Thymus (tissue), 11 donors: ENCODE measurements around the gene SPOCK3. TPM values are rescaled to one million over a fixed set of nuclear protein-coding genes. Genes with fewer than 3 reads are reported as not detected.
A peak's percentile ranks its signal among the peaks of the same experiment; 100 is the strongest.

Experiments
- DNase-seq, 9 donors: peaks; one replicate each; pipeline ENCODE4 v3.0.0-alpha.2; 2013; ENCODE audit warnings: low spot score in 9 of 9, low read depth in 6 of 9, missing footprints in 1 of 9
- H3K27ac ChIP-seq, 2 donors: one replicate each; pipeline ENCODE4 v1.5.1; 2013; ENCODE audit warnings: control low read depth in 1 of 2, low read depth in 1 of 2, low read length in 1 of 2, mild to moderate bottlenecking in 1 of 2, moderate library complexity in 1 of 2
- H3K27me3 ChIP-seq, 2 donors: one replicate each; pipeline ENCODE4 v1.5.1; 2013; ENCODE audit warnings: low read length in 1 of 2; ENCODE audit not compliant: control insufficient read depth in 2 of 2, insufficient read depth in 1 of 2
- H3K36me3 ChIP-seq, 2 donors: one replicate each; pipeline ENCODE4 v1.5.1; 2013; ENCODE audit warnings: low read length in 1 of 2, mild to moderate bottlenecking in 1 of 2, moderate library complexity in 1 of 2; ENCODE audit not compliant: control insufficient read depth in 2 of 2, insufficient read depth in 2 of 2
- H3K4me1 ChIP-seq, 2 donors: one replicate each; pipeline ENCODE4 v1.5.1; 2013; ENCODE audit warnings: low read length in 2 of 2; ENCODE audit not compliant: control insufficient read depth in 2 of 2, insufficient read depth in 2 of 2
- H3K4me3 ChIP-seq, 2 donors: one replicate each; pipeline ENCODE4 v1.5.1; 2013; ENCODE audit warnings: low read length in 2 of 2, control low read depth in 1 of 2, mild to moderate bottlenecking in 1 of 2
- H3K9me3 ChIP-seq, 2 donors: one replicate each; pipeline ENCODE4 v1.5.1; 2013; ENCODE audit warnings: low read length in 1 of 2, mild to moderate bottlenecking in 1 of 2; ENCODE audit not compliant: control insufficient read depth in 2 of 2, insufficient read depth in 1 of 2
- WGBS: extraction: QIAGEN DNeasy Blood & Tissue Kit; methylation state at CpG from one replicate; pipeline ENCODE4 v1.1.7; 2013; 5-methylcytosine and 5-hydroxymethylcytosine counted together
- polyA plus RNA-seq: library from polyadenylated mRNA; stranded (reverse); fragments of 200-250 nt; gene quantifications from one replicate; pipeline ENCODE4 v1.2.3, GENCODE V29; 2013
- total RNA-seq: library from RNA; stranded (reverse); fragments of 120-200 nt; gene quantifications from one replicate; pipeline ENCODE4 v1.2.4, GENCODE V29; 2013
- donor health status: healthy.

The SPOCK3 gene
- total and polyA plus RNA-seq, 2 donors: 0.48 to 1.2 TPM

DNA sequence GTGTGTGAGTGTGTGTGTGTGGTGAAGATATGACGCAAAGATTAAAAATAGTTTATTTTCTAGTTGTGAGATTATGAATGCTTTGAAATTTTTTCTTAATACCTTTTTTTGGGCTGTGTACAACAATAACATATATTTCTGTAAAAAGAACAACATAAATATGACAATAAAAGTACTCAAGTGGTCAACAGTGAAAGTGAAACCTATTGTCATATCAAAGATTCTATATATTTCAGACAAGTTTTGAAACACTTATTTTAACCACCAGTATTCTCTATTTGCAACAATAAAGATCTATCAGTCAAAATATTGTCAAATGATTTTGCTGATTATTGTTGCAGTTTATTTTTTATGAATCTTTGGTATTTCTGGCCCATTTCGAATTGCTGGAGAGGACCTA lies 98.0 kb downstream of the SPOCK3 start:
- Histone ChIP-seq H3K27me3 (no peaks in the 10 kb centered on the region), H3K9me3 (no peaks in the 10 kb centered on the region), H3K36me3 (no peaks in the 10 kb centered on the region), H3K4me1 (no peaks in the 10 kb centered on the region), H3K27ac (no peak overlapping the region), H3K4me3 (no peak overlapping the region)
- WGBS: 95% methylated on average over 2 of the region's 2 CpGs
- no peak for DNase-seq

DNA sequence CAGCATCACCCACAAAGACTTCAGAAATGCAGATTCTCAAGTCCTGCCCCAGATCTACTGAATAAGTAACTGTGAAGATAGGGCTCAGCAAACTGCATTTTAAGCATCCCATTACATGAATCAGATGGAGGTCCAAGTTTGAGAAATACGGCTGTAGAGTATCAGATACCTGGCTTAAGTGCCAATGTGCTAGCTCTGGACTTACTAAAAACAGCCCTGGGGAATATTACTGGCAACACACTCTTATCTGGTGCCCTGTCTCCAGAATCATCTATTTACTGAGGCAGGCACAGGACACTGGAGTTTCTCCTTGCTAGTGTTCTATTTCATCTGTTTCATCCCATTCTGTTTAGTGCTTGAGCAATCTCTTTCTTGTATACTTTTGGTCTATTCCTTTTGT lies 105.1 kb downstream of the SPOCK3 start:
- H3K9me3 ChIP-seq: no peaks in the 10 kb centered on the region
- H3K4me1 ChIP-seq: no peaks in the 10 kb centered on the region
- H3K4me3 ChIP-seq: no peak overlapping the region
- WGBS: 91% methylated on average over 1 of the region's 1 CpG
- H3K27me3 ChIP-seq: no peaks in the 10 kb centered on the region
- H3K27ac ChIP-seq: no peak overlapping the region
- DNase-seq: no peak
- no peaks in the 10 kb centered on the region for H3K36me3 ChIP-seq

DNA sequence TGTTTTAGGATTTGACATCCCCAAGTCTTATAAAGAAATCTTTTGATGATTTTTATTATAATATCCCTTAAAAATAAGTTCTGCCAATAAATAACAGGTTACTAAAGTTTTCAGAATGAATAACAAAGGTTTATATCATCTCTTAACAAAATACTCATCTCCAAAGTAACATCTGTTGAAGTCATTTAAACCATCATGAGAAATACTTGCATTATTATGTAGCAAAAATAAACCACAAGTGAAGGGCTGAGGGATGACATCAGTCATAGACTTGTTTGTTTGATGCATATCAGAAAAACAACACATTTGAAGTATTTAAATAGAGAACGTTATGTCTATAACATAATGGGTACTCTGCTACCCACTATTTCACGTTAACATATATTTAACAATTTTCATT lies 114.9 kb downstream of the SPOCK3 start:
- H3K36me3 ChIP-seq: no peaks in the 10 kb centered on the region
- H3K27ac ChIP-seq: no peak overlapping the region
- no peak for DNase-seq
- WGBS: 89% methylated on average over 2 of the region's 2 CpGs
- no peaks in the 10 kb centered on the region for H3K27me3 ChIP-seq
- H3K4me3 ChIP-seq: no peak overlapping the region
- no peaks in the 10 kb centered on the region for H3K4me1 ChIP-seq
- H3K9me3 ChIP-seq: no peaks in the 10 kb centered on the region

DNA sequence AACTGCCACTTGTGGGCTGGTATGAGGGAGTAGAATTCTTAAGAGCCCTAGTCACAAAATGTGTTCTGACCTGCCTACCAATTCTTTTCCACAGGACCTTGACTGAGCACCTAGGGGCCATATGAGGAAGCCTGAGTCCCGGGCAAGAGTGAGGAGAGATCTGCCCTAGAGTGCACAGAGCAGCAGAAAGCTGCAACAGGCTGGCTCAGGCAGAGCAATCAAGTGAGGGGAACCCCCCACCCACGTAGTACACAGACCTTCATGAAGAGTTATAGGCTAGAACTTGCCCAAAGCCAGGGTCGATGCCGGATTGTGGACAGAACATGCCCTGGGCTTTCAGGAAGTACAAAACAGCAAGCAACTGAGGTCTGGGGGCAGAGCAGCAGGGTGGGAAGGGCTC lies 117.0 kb downstream of the SPOCK3 start:
- Histone ChIP-seq H3K27ac (no peak overlapping the region), H3K27me3 (no peaks in the 10 kb centered on the region), H3K36me3 (no peaks in the 10 kb centered on the region), H3K4me3 (no peak overlapping the region), H3K9me3 (no peaks in the 10 kb centered on the region), H3K4me1 (no peaks in the 10 kb centered on the region)
- WGBS: 89% methylated on average over 4 of the region's 4 CpGs
- DNase-seq: no peak

DNA sequence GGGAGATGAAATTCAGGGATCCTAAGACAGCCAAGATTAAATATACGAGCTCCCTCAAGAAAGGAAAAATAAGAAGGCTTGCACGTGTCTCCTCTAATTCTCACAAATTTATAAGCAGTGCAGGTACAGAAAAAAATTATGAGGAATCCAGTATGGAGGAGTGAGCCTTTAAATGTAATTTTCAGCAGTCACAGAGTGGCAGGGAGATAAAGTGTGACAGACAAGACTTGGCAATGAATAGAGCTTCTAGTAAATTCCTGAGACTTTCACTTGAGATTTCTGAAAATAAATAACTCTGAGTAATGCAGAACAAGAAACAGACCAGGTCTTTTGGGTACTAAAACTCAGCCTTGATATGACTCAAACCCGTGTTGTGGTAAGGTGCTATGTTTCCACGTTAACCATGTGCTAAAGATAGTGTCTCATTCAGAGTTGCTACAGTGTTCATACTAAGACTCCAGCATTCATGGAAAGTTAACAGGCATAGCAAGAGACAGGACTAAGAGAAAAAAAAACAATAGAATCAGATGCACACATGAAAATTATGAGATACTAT lies 119.8 kb downstream of the SPOCK3 start:
- no peak for DNase-seq
- no peaks in the 10 kb centered on the region for H3K36me3 ChIP-seq
- no peaks in the 10 kb centered on the region for H3K4me1 ChIP-seq
- no peak overlapping the region for H3K27ac ChIP-seq
- H3K27me3 ChIP-seq: no peaks in the 10 kb centered on the region
- no peaks in the 10 kb centered on the region for H3K9me3 ChIP-seq
- no peak overlapping the region for H3K4me3 ChIP-seq
- 92% methylated on average over 4 of the region's 4 CpGs for WGBS

DNA sequence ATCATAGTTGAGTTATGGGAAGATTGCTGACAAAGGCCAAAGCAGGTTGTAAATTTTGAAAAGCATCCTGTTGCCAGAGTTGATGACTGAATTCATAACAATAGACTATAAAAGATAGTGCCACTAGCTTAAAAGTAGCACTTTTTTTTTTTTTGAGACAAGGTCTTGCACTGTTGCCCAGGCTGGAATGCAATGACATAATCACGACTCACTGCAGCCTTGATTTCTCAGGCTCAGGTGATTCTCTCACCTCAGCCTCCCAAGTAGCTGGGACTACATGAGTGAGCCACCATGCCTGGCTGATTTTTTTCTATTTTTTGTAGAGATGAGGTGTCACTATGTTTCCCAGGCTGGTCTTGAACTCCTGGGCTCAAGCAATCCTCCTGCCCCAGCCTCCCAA lies 122.7 kb downstream of the SPOCK3 start:
- H3K4me1 ChIP-seq: no peaks in the 10 kb centered on the region
- 98% methylated on average over 1 of the region's 1 CpG for WGBS
- no peaks in the 10 kb centered on the region for H3K36me3 ChIP-seq
- DNase-seq: no peak
- H3K4me3 ChIP-seq: no peak overlapping the region
- no peak overlapping the region for H3K27ac ChIP-seq
- no peaks in the 10 kb centered on the region for H3K27me3 ChIP-seq
- H3K9me3 ChIP-seq: no peaks in the 10 kb centered on the region

DNA sequence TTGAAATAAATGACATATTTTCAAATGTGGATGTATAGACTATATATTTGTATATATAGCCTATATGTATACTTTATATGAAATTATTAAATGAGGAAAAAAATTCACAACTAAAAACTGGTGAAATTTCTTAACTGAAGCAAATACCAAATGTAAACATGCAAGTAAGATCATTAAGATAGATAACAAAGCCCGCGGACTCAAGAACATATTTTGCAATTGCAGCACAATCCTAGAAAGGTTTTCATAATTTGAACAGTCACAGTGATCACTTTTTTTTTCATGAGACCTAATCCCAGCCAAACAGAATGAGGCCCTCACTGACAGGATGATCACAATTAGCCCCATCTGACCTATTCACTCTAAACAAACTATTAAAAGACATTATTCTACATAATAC lies 123.2 kb downstream of the SPOCK3 start:
- no peaks in the 10 kb centered on the region for H3K27me3 ChIP-seq
- H3K27ac ChIP-seq: no peak overlapping the region
- 97% methylated on average over 2 of the region's 2 CpGs for WGBS
- no peaks in the 10 kb centered on the region for H3K9me3 ChIP-seq
- no peak for DNase-seq
- H3K4me3 ChIP-seq: no peak overlapping the region
- no peaks in the 10 kb centered on the region for H3K36me3 ChIP-seq
- H3K4me1 ChIP-seq: no peaks in the 10 kb centered on the region

DNA sequence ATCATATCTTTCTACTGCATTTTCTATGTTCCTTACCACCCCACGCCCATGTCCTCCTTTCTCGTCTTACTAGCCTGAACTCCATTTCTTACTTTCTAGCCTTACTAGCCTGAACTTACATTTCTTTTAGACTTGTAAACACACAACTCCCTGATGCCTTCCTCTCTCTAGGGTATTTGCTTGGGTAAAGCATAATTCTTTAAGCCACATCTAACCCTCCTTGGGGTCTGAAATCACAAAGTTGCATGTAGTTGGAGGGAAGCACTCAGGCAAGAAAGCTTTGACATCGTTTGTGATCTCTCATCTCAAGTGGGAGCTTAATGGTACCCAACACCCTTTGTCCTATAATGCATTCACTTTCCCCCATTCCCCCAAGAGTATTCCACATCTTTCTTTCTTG lies 124.4 kb downstream of the SPOCK3 start:
- DNase-seq: peak in 2 of 9 donors; percentile 6 to 24
- 95% methylated on average over 3 of the region's 3 CpGs for WGBS
- Histone ChIP-seq H3K27me3 (no peaks in the 10 kb centered on the region), H3K27ac (no peak overlapping the region), H3K36me3 (no peaks in the 10 kb centered on the region), H3K9me3 (no peaks in the 10 kb centered on the region), H3K4me3 (no peak overlapping the region), H3K4me1 (no peaks in the 10 kb centered on the region)

DNA sequence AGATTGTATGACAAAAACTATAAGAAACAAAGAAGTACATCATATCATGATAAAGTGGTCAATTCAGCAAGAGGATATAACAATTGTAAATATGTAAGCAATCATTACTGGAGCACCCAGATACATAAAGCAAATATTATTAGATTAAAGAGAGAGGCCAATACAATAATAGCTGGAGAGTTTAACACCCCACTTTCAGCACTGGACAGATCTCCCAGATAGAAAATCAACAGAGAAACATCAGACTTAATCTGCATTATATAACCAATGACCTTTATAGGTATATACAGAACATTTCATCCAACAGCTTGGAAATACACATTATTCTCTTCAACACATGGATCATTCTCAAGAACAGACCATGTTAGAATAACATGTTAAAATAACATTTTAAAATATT lies 128.4 kb downstream of the SPOCK3 start:
- no peaks in the 10 kb centered on the region for H3K36me3 ChIP-seq
- no peak overlapping the region for H3K4me3 ChIP-seq
- H3K27me3 ChIP-seq: no peaks in the 10 kb centered on the region
- DNase-seq: no peak
- H3K27ac ChIP-seq: no peak overlapping the region
- H3K9me3 ChIP-seq: peaks cover 0 to 3% of the 10 kb centered on the region in 2 donors
- H3K4me1 ChIP-seq: no peaks in the 10 kb centered on the region

DNA sequence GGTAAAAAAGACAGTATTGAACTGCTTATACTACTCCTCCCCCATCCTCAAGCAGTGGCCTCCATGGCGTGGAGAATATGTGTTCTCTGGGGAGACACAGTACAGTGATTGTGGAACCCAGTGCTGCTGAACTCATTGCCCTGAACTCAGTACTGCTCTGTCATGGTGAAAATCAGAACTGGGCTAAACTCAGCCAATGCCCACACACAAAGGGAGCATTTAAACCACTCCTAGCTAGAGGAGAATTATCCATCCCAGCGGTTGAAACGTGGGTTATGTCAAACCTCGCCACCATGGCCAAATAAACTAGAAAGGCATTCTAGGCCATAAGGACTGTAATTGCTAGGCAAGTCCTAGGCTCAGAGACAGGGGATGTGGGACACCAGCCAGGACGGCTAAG lies 131.8 kb downstream of the SPOCK3 start:
- Histone ChIP-seq H3K36me3 (no peaks in the 10 kb centered on the region), H3K4me3 (no peak overlapping the region), H3K27me3 (no peaks in the 10 kb centered on the region), H3K4me1 (no peaks in the 10 kb centered on the region), H3K9me3 (peaks cover 0 to 3% of the 10 kb centered on the region in 2 donors), H3K27ac (no peak overlapping the region)
- 93% methylated on average over 5 of the region's 5 CpGs for WGBS
- no peak for DNase-seq
